ENCODE results near the gene IPMK.

IPMK gene

GRCh38 chr10:58189269-58189668, 78.4 kb downstream of the IPMK start:
- H3K4me3 ChIP-seq (ENCODE audit: low read length) = no peak overlapping the region
- DNase-seq (ENCODE audit: low read depth) = no peak
- TF ChIP-seq CTCF (conservative IDR thresholded peaks at IDR 0.05; ENCODE audit: low read depth, low read length) = no peak

GRCh38 chr10:58184120-58184670, 83.5 kb downstream of the IPMK start:
- no peak overlapping the region for H3K4me3 ChIP-seq (ENCODE audit: low read length)
- no peak for TF ChIP-seq CTCF (conservative IDR thresholded peaks at IDR 0.05; ENCODE audit: low read depth, low read length)
- DNase-seq (ENCODE audit: low read depth) = no peak

GRCh38 chr10:58180666-58181065, 87.0 kb downstream of the IPMK start:
- no peak for DNase-seq (ENCODE audit: low read depth)
- no peak overlapping the region for H3K4me3 ChIP-seq (ENCODE audit: low read length)

GRCh38 chr10:58179238-58179637, 88.5 kb downstream of the IPMK start:
- no peak for TF ChIP-seq CTCF (conservative IDR thresholded peaks at IDR 0.05; ENCODE audit: low read depth, low read length)
- DNase-seq (ENCODE audit: low read depth) = no peak
- no peak overlapping the region for H3K4me3 ChIP-seq (ENCODE audit: low read length)

More at GRCh38 chr10:58180666-58181065, 87.0 kb downstream of the IPMK start:
- TF ChIP-seq CTCF (conservative IDR thresholded peaks at IDR 0.05; ENCODE audit: low read depth, low read length) = no peak

- no peak overlapping the region for H3K4me3 ChIP-seq (ENCODE audit: low read length)
- no peak for DNase-seq (ENCODE audit: low read depth)
- no peak for TF ChIP-seq CTCF (conservative IDR thresholded peaks at IDR 0.05; ENCODE audit: low read depth, low read length)
Observed at GRCh38 chr10:58178811-58179210, 88.9 kb downstream of the IPMK start.

GRCh38 chr10:58177362-58177947, 90.2 kb downstream of the IPMK start:
- peak; percentile 57 for TF ChIP-seq CTCF (conservative IDR thresholded peaks at IDR 0.05; ENCODE audit: low read depth, low read length)
- no peak overlapping the region for H3K4me3 ChIP-seq (ENCODE audit: low read length)
- DNase-seq (ENCODE audit: low read depth) = no peak
